Activated CD8-positive, alpha-beta memory T cell treated with anti-CD3 and anti-CD28 coated beads for 4 hours (primary cell): ENCODE results near the gene RIMBP2.
"Not testable (repeated sequence)": the region's sequence is repeated elsewhere in the genome, so short reads cannot be mapped to it uniquely, and the experiment has no call there.

Experiments used
- DNase-seq, 2 donors: peaks; one replicate each; pipeline ENCODE4 v3.0.0-alpha.2; 2020; ENCODE audit warnings: low read depth in 2 of 2

The RIMBP2 gene

GRCh38 chr12:130596241-130596640 lies 119.9 kb downstream of the RIMBP2 start:
- DNase-seq: no peak

DNA sequence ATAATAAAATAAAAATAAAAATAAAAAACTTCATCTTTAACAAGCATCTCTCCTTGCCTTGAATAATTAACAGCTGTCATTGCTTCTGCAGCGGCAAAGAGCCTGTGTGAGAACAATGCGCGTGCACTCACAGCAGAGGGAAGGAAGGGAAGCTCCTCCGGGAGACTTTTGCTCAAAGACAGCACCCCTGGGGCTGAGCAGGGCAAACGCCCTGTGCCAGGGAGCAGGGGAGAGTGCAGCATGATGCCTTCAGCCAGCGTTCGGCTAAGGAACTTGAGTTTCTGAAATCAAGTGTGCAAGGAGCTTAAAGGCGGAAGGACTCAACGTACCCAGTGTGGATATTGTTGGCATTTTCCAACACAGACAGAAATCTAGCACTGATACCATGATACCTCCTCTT lies 120.5 kb downstream of the RIMBP2 start:
- DNase-seq: no peak

DNA sequence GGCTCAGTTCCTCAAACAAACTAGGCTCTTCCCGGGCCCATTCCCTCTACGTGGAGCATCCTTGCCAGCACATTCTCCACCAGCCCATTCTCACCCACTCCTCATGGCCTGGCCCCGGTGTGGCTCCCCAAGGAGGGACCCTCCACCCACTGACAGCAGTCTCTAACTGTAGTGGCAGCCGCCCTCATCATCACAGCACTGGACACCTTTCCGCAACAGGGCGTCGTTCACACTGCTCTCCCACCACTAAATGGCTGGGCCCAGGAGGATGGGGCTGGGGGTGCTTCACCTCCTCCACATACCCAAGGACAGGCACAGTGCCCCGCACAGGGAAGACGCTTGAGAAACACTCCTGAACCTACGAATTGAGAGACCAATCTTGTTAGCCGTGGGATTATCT lies 123.0 kb downstream of the RIMBP2 start:
- DNase-seq: no peak

DNA sequence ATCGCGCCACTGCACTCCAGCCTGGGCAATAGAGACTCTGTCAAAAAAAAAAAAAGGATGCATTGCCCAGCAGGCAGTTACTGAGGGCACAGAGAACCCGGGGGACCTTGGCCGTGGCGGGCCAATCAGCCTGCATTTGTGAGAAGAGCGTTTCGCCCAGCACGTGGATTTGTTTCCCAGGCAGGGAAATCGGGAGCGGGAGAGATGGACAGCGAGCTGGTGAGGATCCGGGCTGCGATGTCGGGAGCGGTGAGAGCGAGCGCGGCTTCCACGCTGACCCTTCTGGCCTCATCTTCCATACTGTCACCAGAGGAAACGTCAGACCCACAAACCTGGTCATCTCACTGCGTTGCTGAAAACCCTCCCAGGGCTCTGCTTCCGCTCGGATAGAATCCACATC lies 123.5 kb downstream of the RIMBP2 start:
- no peak for DNase-seq

GRCh38 chr12:130591736-130592135 lies 124.4 kb downstream of the RIMBP2 start:
- no peak for DNase-seq

- no peak for DNase-seq
These were observed 125.4 kb downstream of the RIMBP2 start for GRCh38 chr12:130590685-130591084.

DNA sequence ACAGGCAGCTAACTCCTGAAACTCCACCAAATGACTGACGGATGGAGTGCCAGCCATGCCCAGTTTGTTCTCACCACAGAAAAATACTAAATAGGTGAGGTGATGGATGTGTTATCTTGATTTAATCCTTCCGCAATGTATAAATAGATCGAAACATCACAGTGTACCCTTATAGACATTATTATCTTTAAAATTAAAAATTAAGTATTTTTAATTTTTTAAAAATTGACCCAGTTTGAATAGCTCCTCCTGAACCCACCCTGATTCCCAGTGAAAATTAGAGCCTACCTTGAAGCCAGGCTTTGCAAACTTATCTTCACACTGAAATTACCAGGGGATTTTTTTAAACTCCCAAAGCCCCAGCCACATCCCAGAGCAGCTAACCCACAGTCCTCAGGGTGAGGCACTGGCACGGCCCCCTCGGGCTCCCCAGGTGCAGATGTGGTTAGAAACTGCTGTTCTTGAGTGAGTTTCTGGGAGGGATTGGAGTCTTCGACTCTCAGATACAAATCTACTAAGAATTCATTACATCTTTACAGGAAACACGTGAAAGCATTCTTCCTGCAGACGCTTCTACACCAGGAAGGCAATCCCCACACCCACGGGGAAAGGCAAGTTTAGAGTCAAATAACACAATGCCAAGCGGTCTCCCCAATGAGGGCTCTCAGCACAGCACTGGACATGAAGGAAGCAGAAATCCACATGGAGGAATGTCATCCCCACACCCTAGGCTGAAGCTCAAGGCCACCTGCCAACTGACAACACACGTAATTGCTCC lies 126.4 kb downstream of the RIMBP2 start:
- DNase-seq: no peak

- no peak for DNase-seq
These were observed 127.2 kb downstream of the RIMBP2 start for GRCh38 chr12:130588696-130589539.

- DNase-seq: no peak
These were observed 128.1 kb downstream of the RIMBP2 start for GRCh38 chr12:130587966-130588365.

DNA sequence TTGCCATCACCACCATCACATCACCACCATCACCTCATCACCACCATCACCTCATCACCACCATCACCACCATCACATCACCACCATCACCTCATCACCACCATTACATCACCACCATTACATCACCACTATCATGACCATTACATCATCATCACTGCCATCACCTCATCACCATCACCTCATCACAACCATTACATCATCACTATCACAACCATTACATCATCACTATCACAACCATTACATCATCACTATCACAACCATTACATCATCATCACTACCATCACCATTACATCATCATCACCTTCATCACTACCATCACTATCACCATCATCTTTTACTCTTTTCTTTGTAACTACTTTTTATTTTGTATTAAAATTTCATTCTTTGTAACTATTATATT lies 131.6 kb downstream of the RIMBP2 start:
- not testable (repeated sequence) for DNase-seq

GRCh38 chr12:130583800-130584199 lies 132.3 kb downstream of the RIMBP2 start:
- no peak for DNase-seq

- DNase-seq: no peak
These were observed 132.8 kb downstream of the RIMBP2 start for GRCh38 chr12:130583317-130583716.

- no peak for DNase-seq
These were observed 133.8 kb downstream of the RIMBP2 start for GRCh38 chr12:130582286-130582685.

DNA sequence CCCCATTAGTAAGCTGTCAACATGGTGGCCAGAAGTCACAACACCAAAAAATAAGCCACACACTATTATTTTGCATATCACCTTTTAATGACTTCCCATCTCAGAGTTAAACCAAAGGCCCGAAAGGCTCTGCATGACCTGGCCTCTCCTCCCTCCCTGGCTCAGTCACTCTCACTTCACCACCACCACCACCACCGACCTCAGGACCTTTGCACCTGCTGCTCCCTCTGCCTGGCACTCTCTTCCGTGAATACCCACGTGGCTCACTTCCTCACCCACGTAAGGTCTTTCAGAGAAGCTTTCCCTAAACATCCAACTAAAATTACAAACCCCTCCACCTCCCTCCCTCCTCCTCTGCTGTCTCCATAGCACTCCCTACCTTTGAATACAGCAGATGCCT lies 134.3 kb downstream of the RIMBP2 start:
- DNase-seq: no peak

- DNase-seq: no peak
These were observed 136.9 kb downstream of the RIMBP2 start for GRCh38 chr12:130579231-130579630.

DNA sequence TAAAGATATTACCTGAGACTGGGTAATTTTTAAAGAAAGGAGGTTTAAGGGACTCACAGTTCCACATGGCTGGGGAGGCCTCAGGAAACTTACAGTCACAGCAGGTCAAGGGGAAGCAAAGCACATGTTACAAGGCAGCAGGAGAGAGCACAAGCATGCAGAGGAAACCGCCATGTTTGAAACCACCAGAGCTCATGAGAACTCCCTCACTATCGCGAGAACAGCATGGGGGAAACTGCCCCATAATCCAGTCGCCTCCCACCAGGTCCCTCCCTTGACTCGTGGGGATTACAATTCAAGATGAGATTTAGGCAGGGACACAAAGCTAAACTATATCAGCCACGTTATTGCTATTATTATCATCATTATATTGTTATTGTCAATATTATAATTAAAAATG lies 138.7 kb downstream of the RIMBP2 start:
- DNase-seq: no peak

GRCh38 chr12:130576371-130576816 lies 139.7 kb downstream of the RIMBP2 start:
- DNase-seq: no peak

DNA sequence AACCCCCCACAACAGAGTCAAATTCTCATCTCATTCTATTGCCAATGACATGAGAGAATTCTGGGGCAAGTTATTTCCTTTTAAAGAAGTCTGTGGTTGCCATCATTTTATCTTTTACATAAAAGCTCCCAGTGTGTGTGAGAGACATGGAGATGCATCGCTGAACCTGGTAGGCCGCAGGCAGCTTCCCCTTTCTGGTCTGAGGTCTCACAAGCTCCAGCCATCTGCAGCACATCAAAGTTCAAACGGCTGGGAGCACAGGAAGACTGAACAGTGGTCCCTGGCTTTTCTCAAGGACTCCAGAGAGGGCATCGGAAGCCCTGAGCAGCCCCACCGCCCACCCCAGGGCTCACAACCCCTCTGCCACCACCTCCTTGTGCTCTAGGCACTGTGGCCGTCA lies 141.7 kb downstream of the RIMBP2 start:
- no peak for DNase-seq

DNA sequence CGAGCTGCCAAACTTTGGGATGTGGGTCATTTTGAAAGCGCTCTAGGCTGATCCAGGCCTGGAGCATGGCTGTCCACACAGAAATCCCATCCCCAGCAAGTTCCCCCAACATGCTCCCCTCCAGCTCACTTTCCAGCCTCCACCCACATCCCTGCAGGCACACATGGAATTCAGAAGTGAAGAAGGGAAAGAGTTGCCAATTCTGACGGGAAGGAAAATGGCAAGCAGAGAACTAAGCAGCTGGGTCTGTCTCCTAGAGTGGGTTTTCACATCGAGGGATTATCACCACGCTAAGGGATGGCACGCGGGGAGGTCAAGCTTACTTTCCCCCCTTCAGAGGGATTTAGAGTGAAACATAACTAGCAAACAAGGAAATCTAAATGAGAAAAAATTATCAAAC lies 142.3 kb downstream of the RIMBP2 start:
- no peak for DNase-seq

DNA sequence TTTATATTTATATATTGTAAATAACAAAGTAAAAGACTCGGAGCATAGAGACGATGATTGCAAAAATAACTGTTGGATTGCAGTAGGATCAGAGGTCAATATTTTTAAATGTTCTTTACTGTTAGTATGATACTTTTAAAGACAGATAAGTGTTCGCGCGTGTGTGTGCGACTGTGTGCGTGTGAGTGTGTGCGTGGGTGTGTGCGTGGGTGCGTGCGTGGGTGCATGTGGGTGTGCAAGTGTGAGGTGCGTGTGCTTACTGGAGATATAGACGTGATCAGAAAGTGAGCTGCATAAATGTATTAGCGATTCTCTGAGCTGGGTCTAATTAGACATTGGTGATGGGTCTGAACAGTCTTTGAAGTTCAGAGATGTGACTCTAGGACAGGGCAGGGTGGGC lies 142.9 kb downstream of the RIMBP2 start:
- DNase-seq: no peak

GRCh38 chr12:130572553-130572952 lies 143.5 kb downstream of the RIMBP2 start:
- DNase-seq: no peak

- no peak for DNase-seq
These were observed 144.4 kb downstream of the RIMBP2 start for GRCh38 chr12:130571734-130572133.

- no peak for DNase-seq
These were observed 145.0 kb downstream of the RIMBP2 start for GRCh38 chr12:130571089-130571488.
